HepG2 (cell line): Measurements from ENCODE around the gene MDP1. TPM values are rescaled to one million over a fixed set of nuclear protein-coding genes. Genes with fewer than 3 reads are reported as not detected.
"Not testable (repeated sequence)": the region's sequence is repeated elsewhere in the genome, so short reads cannot be mapped to it uniquely, and the experiment has no call there.

Source experiments
- ARNTL ChIP-seq: sonication (generic); formaldehyde crosslinking; IDR thresholded peaks from 2 replicates; pipeline ENCODE4 v1.4.0; 2020; ENCODE audit warnings: mild to moderate bottlenecking, missing genetic modification reagents
- MED1 ChIP-seq: sonication (generic); formaldehyde crosslinking; IDR thresholded peaks from 2 replicates; pipeline ENCODE4 v1.4.0; 2020; ENCODE audit warnings: missing genetic modification reagents
- ZNF558 ChIP-seq: sonication (generic); formaldehyde crosslinking; IDR thresholded peaks from 2 replicates; pipeline ENCODE4 v1.9.0; 2022; ENCODE audit warnings: mild to moderate bottlenecking, missing genetic modification reagents, borderline replicate concordance
- ZNF782 ChIP-seq: sonication (generic); formaldehyde crosslinking; IDR thresholded peaks from 2 replicates; pipeline ENCODE4 v1.4.0; 2020; ENCODE audit warnings: missing genetic modification reagents, mild to moderate bottlenecking, borderline replicate concordance
- polyA plus RNA-seq, 8 experiments: library from polyadenylated mRNA; depleted of rRNA in 3 of 8; stranded (reverse) in 7 of 8; unstranded in 1 of 8; fragments of >200 nt; fragmentation: Illumina TruSeq in 4 of 8; extraction: Trizol in 4 of 8; gene quantifications; 2 replicates each; pipeline versions ENCODE4 v1.2.1 to v1.2.3, GENCODE V29; 2011 to 2016; ENCODE audit warnings: low read depth in 4 of 8, missing spikeins in 1 of 8, mixed read lengths in 1 of 8; ENCODE audit not compliant: insufficient read depth in 1 of 8
- total RNA-seq, 5 experiments: library from RNA; depleted of rRNA; stranded (reverse); fragments of >200 nt; fragmentation: Illumina TruSeq; extraction: Trizol; gene quantifications; 2 replicates each; pipeline ENCODE4 v1.2.3, GENCODE V29; 2016; ENCODE audit warnings: low read depth in 1 of 5
- TF ChIP-seq, protein P1 (sequence below), 2 experiments: sonication (generic) in 1 of 2; formaldehyde crosslinking in 1 of 2; IDR thresholded peaks; 2 replicates each; pipeline versions ENCODE4 v1.4.0 to v1.6.1; 2016 to 2020; ENCODE audit warnings: borderline replicate concordance in 1 of 2, low read depth in 1 of 2, mild to moderate bottlenecking in 1 of 2, missing genetic modification reagents in 1 of 2
- TF ChIP-seq, protein P2 (sequence below), 2 experiments: sonication (generic) in 1 of 2; formaldehyde crosslinking in 1 of 2; IDR thresholded peaks; 2 replicates each; pipeline versions ENCODE4 v1.4.0 to v1.6.1; 2018 to 2020; ENCODE audit warnings: missing genetic modification reagents in 2 of 2, borderline replicate concordance in 1 of 2, low read depth in 1 of 2, mild to moderate bottlenecking in 1 of 2, missing biosample characterization in 1 of 2

The MDP1 gene
- total and polyA plus RNA-seq, 2 of the 13 experiments (the other 11 are each of a cell fraction or from before 2014, with no cell fraction given): 44.1 to 48.7 TPM

DNA sequence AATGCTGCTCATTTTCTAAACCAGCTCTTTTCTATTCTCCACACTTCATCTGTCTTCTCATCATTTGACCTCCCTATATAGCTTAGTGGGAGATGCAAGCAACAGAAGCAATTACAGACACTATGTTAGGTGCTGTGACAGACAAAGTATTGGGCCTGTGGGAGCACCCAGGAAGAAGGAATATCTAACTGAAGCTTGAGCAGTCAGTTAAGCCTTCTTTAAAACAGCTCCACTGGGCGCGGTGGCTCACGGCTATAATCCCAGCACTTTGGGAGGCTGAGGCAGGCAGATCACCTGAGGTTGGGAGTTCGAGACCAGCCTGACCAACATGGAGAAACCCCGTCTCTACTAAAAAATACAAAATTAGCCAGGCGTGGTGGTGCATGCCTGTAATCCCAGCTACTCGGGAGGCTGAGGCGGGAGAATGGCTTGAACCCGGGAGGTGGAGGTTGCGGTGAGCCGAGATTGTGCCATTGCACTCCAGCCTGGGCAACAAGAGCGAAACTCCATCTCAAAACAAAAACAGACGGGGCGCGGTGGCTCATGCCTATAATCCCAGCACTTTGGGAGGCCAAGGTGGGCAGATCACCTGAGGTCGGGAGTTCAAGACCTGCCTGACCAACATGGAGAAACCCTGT, 12.5 kb downstream of the MDP1 start (continued):
- TF ChIP-seq, protein P1, sequence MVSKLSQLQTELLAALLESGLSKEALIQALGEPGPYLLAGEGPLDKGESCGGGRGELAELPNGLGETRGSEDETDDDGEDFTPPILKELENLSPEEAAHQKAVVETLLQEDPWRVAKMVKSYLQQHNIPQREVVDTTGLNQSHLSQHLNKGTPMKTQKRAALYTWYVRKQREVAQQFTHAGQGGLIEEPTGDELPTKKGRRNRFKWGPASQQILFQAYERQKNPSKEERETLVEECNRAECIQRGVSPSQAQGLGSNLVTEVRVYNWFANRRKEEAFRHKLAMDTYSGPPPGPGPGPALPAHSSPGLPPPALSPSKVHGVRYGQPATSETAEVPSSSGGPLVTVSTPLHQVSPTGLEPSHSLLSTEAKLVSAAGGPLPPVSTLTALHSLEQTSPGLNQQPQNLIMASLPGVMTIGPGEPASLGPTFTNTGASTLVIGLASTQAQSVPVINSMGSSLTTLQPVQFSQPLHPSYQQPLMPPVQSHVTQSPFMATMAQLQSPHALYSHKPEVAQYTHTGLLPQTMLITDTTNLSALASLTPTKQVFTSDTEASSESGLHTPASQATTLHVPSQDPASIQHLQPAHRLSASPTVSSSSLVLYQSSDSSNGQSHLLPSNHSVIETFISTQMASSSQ (IDR thresholded peaks at IDR 0.05; ENCODE audit: low read depth): not testable (repeated sequence)
- TF ChIP-seq, protein P1 (CRISPR knock-in tag; IDR thresholded peaks at IDR 0.05; ENCODE audit: borderline replicate concordance): 0 out of 2 replicates have a peak, but pooled peaks have one; percentile 19
- 0 out of 2 replicates have a peak, but pooled peaks have one; percentile 13 for TF ChIP-seq MED1 (CRISPR knock-in tag)
- TF ChIP-seq ZNF558 (CRISPR knock-in tag): 0 out of 2 replicates have a peak, but pooled peaks have one; percentile 48
- TF ChIP-seq, protein P2, sequence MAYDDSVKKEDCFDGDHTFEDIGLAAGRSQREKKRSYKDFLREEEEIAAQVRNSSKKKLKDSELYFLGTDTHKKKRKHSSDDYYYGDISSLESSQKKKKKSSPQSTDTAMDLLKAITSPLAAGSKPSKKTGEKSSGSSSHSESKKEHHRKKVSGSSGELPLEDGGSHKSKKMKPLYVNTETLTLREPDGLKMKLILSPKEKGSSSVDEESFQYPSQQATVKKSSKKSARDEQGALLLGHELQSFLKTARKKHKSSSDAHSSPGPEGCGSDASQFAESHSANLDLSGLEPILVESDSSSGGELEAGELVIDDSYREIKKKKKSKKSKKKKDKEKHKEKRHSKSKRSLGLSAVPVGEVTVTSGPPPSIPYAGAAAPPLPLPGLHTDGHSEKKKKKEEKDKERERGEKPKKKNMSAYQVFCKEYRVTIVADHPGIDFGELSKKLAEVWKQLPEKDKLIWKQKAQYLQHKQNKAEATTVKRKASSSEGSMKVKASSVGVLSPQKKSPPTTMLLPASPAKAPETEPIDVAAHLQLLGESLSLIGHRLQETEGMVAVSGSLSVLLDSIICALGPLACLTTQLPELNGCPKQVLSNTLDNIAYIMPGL (CRISPR knock-in tag; IDR thresholded peaks at IDR 0.05; ENCODE audit: borderline replicate concordance in 1 of 2, low read depth in 1 of 2): peak in 1 of 2 experiments; percentile 36; a peak in 1 of 4 replicates
- 0 out of 2 replicates have a peak, but pooled peaks have one; percentile 63 for TF ChIP-seq ZNF782 (CRISPR knock-in tag)
- 0 out of 2 replicates have a peak, but pooled peaks have one; percentile 21 for TF ChIP-seq ARNTL (CRISPR knock-in tag)
